Progenitor cell of endocrine pancreas (in vitro differentiated cells): ENCODE data around the gene POLH. TPM values are rescaled to one million over a fixed set of nuclear protein-coding genes. Genes with fewer than 3 reads are reported as not detected.

ENCODE experiments used
- DNase-seq: peaks from one replicate; pipeline ENCODE4 v3.0.0; 2021; ENCODE audit warnings: low spot score; ENCODE audit not compliant: unreplicated experiment
- H3K27ac Mint-ChIP-seq: 2 replicates; pipeline ENCODE4 v1.8.0; 2021; ENCODE audit warnings: mild to moderate bottlenecking, moderate library complexity, mixed read lengths
- H3K27me3 Mint-ChIP-seq: 2 replicates; pipeline ENCODE4 v1.8.0; 2021; ENCODE audit warnings: mixed read lengths
- H3K36me3 Mint-ChIP-seq: 2 replicates; pipeline ENCODE4 v1.8.0; 2022; ENCODE audit warnings: mixed read lengths; ENCODE audit not compliant: insufficient read depth
- H3K4me1 Mint-ChIP-seq: 2 replicates; pipeline ENCODE4 v1.8.0; 2021; ENCODE audit warnings: low read depth, mixed read lengths
- H3K4me3 Mint-ChIP-seq: 2 replicates; pipeline ENCODE4 v1.8.0; 2021; ENCODE audit warnings: low read depth, mild to moderate bottlenecking, moderate library complexity, mixed read lengths
- H3K9me3 Mint-ChIP-seq: 2 replicates; pipeline ENCODE4 v1.8.0; 2021; ENCODE audit warnings: low read depth, mixed read lengths
- CTCF ChIP-seq: fragments of 200-600 bp; sonication (generic); IDR thresholded peaks from one replicate; pipeline ENCODE4 v1.5.0; 2021; ENCODE audit warnings: antibody characterized with exemption, mild to moderate bottlenecking; ENCODE audit not compliant: unreplicated experiment
- total RNA-seq: library from RNA; stranded (reverse); gene quantifications from 2 replicates; pipeline ENCODE4 v1.2.1, GENCODE V29; 2021

POLH gene
- total RNA-seq, 1 donor from 2014 or later, result 14.5 TPM

GRCh38 chr6:43634702-43635303 is 58.8 kb downstream of the POLH start:
- TF ChIP-seq CTCF, result no peak
- DNase-seq, result no peak
- Mint-ChIP-seq H3K4me3 (peak overlapping the region; percentile 97), H3K9me3 (no peaks in the 10 kb centered on the region), H3K27me3 (no peaks in the 10 kb centered on the region), H3K36me3 (peaks cover 5% of the 10 kb centered on the region), H3K27ac (peak overlapping the region; percentile 43), H3K4me1 (peaks cover 16% of the 10 kb centered on the region)

GRCh38 chr6:43635387-43636307 is 59.7 kb downstream of the POLH start, which contains the start of gene MAD2L1BP:
TSS of gene MAD2L1BP (plus strand) at chr6:43635840. CDS start at chr6:43635876, 36 bp downstream.
- peak within 1 kb of the TSS; percentile 94 for H3K27ac Mint-ChIP-seq
- DNase-seq, result peak; percentile 62
- H3K36me3 Mint-ChIP-seq, result peaks cover 7% of the 10 kb centered on the region
- no peaks in the 10 kb centered on the region for H3K9me3 Mint-ChIP-seq
- H3K4me3 Mint-ChIP-seq, result peak within 1 kb of the TSS; percentile 97
- no peaks in the 10 kb centered on the region for H3K27me3 Mint-ChIP-seq
- H3K4me1 Mint-ChIP-seq, result peaks cover 14% of the 10 kb centered on the region
- no peak for TF ChIP-seq CTCF

- Mint-ChIP-seq H3K27ac (peak overlapping the region; percentile 94), H3K36me3 (peaks cover 8% of the 10 kb centered on the region), H3K4me3 (peak overlapping the region; percentile 97), H3K9me3 (no peaks in the 10 kb centered on the region), H3K4me1 (peaks cover 14% of the 10 kb centered on the region), H3K27me3 (no peaks in the 10 kb centered on the region)
- TF ChIP-seq CTCF, result no peak
- DNase-seq, result no peak
These were observed 60.3 kb downstream of the POLH start for GRCh38 chr6:43636308-43636659.

- no peak for TF ChIP-seq CTCF
- no peak for DNase-seq
- Mint-ChIP-seq H3K27ac (no peak overlapping the region), H3K9me3 (no peaks in the 10 kb centered on the region), H3K36me3 (peaks cover 11% of the 10 kb centered on the region), H3K4me3 (no peak overlapping the region), H3K27me3 (no peaks in the 10 kb centered on the region), H3K4me1 (peaks cover 30% of the 10 kb centered on the region)
These were observed 64.2 kb downstream of the POLH start for GRCh38 chr6:43639984-43640800.
